ENCODE data around the gene ANXA6.

DNA sequence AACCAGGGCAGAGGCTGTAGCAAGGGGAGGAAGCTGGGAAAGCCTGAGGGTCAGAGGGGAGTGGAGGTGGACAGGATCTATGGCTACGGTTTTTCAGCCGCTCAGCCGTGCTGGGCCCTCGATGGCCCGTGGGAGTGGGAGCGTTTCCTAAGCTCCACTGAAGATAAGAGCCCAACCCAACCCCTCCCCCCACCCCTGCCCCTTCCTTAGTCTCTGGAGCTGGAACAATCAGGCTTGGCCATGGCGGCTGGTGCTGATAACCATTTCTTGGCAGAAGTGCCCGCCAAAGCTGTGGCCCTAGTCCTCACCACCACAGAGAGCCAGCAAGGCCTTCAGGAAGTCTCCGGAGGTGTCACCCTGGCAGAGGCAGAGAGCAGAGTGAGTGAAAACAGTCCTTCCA is 56.4 kb downstream of the ANXA6 start:
- TF ChIP-seq GATA2 (CRISPR knock-in tag; IDR thresholded peaks at IDR 0.05) (no peak), CTCF (IDR thresholded peaks at IDR 0.05) (no peak), JUND (IDR thresholded peaks at IDR 0.05) (no peak), EZH2phosphoT487 (IDR thresholded peaks at IDR 0.05; ENCODE audit: borderline replicate concordance, low read depth) (no peak), SIN3A (IDR thresholded peaks at IDR 0.05; ENCODE audit: borderline replicate concordance, low read depth, low read length) (no peak)

Data from SK-N-SH (cell line).